Stomach (tissue), 9 donors: ENCODE data around the gene ASTN2. TPM values are rescaled to one million over a fixed set of nuclear protein-coding genes. Genes with fewer than 3 reads are reported as not detected.

Experiments used
- DNase-seq, 2 donors: peaks; one replicate each; pipeline versions ENCODE4 v3.0.0 to v3.0.0-alpha.2; 2013 to 2019
- H3K27ac ChIP-seq, 5 donors: fragments of 200-600 bp in 4 of 5; sonication (generic) in 4 of 5; one replicate each; pipeline ENCODE4 v1.5.1; 2013 to 2019; ENCODE audit warnings: mild to moderate bottlenecking in 1 of 5, moderate library complexity in 1 of 5
- H3K27me3 ChIP-seq, 3 donors: fragments of 200-600 bp; sonication (generic); one replicate each; pipeline ENCODE4 v1.5.1; 2017 to 2019; ENCODE audit warnings: mixed run types in 1 of 3
- H3K36me3 ChIP-seq, 4 donors: fragments of 200-600 bp; sonication (generic); 1 replicate in 3 of 4; 2 replicates in 1 of 4; pipeline ENCODE4 v1.5.1; 2016 to 2019
- H3K4me1 ChIP-seq, 4 donors: fragments of 200-600 bp; sonication (generic); one replicate each; pipeline ENCODE4 v1.5.1; 2016 to 2019
- H3K4me3 ChIP-seq, 4 donors: fragments of 200-600 bp; sonication (generic) in 3 of 4; one replicate each; pipeline ENCODE4 v1.5.1; 2016 to 2019; ENCODE audit warnings: mild to moderate bottlenecking in 1 of 4
- H3K9me3 ChIP-seq, 4 donors: fragments of 200-600 bp; sonication (generic); one replicate each; pipeline ENCODE4 v1.5.1; 2016 to 2019
- EP300 ChIP-seq: sonication (generic); formaldehyde crosslinking; IDR thresholded peaks from one replicate; pipeline ENCODE4 v1.6.1; 2017; ENCODE audit warnings: antibody characterized with exemption
- POLR2A ChIP-seq, 4 donors: fragments of 450-650 bp; IDR thresholded peaks; one replicate each; pipeline ENCODE4 v1.6.1; 2016; ENCODE audit warnings: antibody characterized with exemption in 4 of 4, control low read depth in 2 of 4, mild to moderate bottlenecking in 1 of 4, moderate library complexity in 1 of 4
- POLR2AphosphoS5 ChIP-seq, 3 donors: sonication (generic); formaldehyde crosslinking; IDR thresholded peaks; one replicate each; pipeline ENCODE4 v1.6.1; 2016; ENCODE audit warnings: antibody characterized with exemption in 3 of 3
- WGBS, 5 donors: extraction: QIAGEN DNeasy Blood & Tissue Kit in 3 of 5; methylation state at CpG; one replicate each; pipeline versions ENCODE4 v1.1.5 to v1.1.7; 2013 to 2018; 5-methylcytosine and 5-hydroxymethylcytosine counted together
- intact Hi-C: fragments of 100-400 bp; cut with DNase I; formaldehyde crosslinking; loops from one replicate; pipeline ENCODE4 v1.15.1; 2023; ENCODE audit warnings: low total_unique reads
- polyA plus RNA-seq, 3 donors: library from polyadenylated mRNA; stranded (reverse); fragments of 200-250 nt; gene quantifications; one replicate each; pipeline ENCODE4 v1.2.3, GENCODE V29; 2013
- total RNA-seq, 5 donors: library from RNA; depleted of rRNA; stranded (reverse); fragments of >200 nt; gene quantifications; one replicate each; pipeline versions ENCODE4 v1.1.0 to v1.2.3, GENCODE V29; 2014 to 2016
- TF ChIP-seq, protein P1 (sequence below), 7 experiments: fragments of 450-650 bp in 4 of 7; fragments of 200-600 bp in 3 of 7; sonication (generic) in 3 of 7; IDR thresholded peaks; one replicate each; pipeline ENCODE4 v1.5.1; 2016 to 2019; ENCODE audit warnings: antibody characterized with exemption in 7 of 7, control low read depth in 2 of 7, mild to moderate bottlenecking in 1 of 7
- donor health status: healthy with polysubstance abuse.
- donor health status: Bipolar disorder and iron deficiency.
- donor health status: healthy.

The ASTN2 gene
- total and polyA plus RNA-seq, 8 donors, result 2.1 to 22.3 (median 4.2) TPM; not detected in 1

DNA sequence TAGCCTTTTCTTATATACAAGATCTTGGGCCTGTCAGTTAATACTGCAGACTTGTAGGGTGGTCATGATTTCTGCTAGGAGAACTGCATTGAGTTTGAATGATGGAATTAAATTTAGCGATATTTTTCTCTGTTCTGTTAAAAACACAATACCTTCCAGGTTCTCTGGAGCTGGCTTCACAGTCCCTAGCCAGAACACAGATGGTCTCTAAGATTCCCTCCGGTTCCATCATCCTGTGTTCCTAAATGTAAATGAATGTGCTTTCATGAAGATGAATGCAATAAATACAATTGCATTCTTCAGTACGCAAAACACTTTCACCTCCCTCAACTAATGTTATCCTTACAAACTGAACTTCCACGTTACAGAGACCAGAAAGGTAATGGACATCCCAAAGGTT lies 264.9 kb downstream of the ASTN2 start:
- Histone ChIP-seq H3K36me3 (no peaks in the 10 kb centered on the region), H3K4me1 (no peaks in the 10 kb centered on the region), H3K4me3 (no peak overlapping the region), H3K27me3 (no peaks in the 10 kb centered on the region), H3K27ac (no peak overlapping the region), H3K9me3 (no peaks in the 10 kb centered on the region)
- DNase-seq, result no peak
- no peak for TF ChIP-seq EP300
- TF ChIP-seq POLR2A (IDR thresholded peaks at IDR 0.05), result no peak
- TF ChIP-seq, protein P1, sequence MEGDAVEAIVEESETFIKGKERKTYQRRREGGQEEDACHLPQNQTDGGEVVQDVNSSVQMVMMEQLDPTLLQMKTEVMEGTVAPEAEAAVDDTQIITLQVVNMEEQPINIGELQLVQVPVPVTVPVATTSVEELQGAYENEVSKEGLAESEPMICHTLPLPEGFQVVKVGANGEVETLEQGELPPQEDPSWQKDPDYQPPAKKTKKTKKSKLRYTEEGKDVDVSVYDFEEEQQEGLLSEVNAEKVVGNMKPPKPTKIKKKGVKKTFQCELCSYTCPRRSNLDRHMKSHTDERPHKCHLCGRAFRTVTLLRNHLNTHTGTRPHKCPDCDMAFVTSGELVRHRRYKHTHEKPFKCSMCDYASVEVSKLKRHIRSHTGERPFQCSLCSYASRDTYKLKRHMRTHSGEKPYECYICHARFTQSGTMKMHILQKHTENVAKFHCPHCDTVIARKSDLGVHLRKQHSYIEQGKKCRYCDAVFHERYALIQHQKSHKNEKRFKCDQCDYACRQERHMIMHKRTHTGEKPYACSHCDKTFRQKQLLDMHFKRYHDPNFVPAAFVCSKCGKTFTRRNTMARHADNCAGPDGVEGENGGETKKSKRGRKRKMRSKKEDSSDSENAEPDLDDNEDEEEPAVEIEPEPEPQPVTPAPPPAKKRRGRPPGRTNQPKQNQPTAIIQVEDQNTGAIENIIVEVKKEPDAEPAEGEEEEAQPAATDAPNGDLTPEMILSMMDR (IDR thresholded peaks at IDR 0.05), result no peak
- TF ChIP-seq POLR2AphosphoS5 (IDR thresholded peaks at IDR 0.05), result no peak
- 79 to 87% (median 85%) methylated on average over 4 of the region's 4 CpGs for WGBS, 5 donors
- intact Hi-C loops, result no loop called here

- Histone ChIP-seq H3K4me1 (no peaks in the 10 kb centered on the region), H3K36me3 (no peaks in the 10 kb centered on the region), H3K27ac (no peak overlapping the region), H3K9me3 (no peaks in the 10 kb centered on the region), H3K27me3 (no peaks in the 10 kb centered on the region), H3K4me3 (no peak overlapping the region)
- DNase-seq, result no peak
- WGBS, 5 donors, result 72 to 80% (median 74%) methylated on average over 7 of the region's 7 CpGs
- TF ChIP-seq, protein P1 (IDR thresholded peaks at IDR 0.05), result no peak
- TF ChIP-seq POLR2AphosphoS5 (IDR thresholded peaks at IDR 0.05), result no peak
- no peak for TF ChIP-seq POLR2A (IDR thresholded peaks at IDR 0.05)
- TF ChIP-seq EP300, result no peak
- intact Hi-C loops, result no loop called here
Observed at GRCh38 chr9:117145811-117146490, 268.9 kb downstream of the ASTN2 start.

GRCh38 chr9:117145081-117145480 lies 269.8 kb downstream of the ASTN2 start:
- Histone ChIP-seq H3K9me3 (no peaks in the 10 kb centered on the region), H3K27ac (no peak overlapping the region), H3K4me1 (no peaks in the 10 kb centered on the region), H3K27me3 (no peaks in the 10 kb centered on the region), H3K4me3 (no peak overlapping the region), H3K36me3 (no peaks in the 10 kb centered on the region)
- no peak for DNase-seq
- 85 to 92% (median 87%) methylated on average over 4 of the region's 4 CpGs for WGBS, 5 donors
- TF ChIP-seq, protein P1 (IDR thresholded peaks at IDR 0.05), result no peak
- no peak for TF ChIP-seq POLR2A (IDR thresholded peaks at IDR 0.05)
- intact Hi-C loops, result no loop called here

- DNase-seq, result no peak
- TF ChIP-seq, protein P1 (IDR thresholded peaks at IDR 0.05), result no peak
- TF ChIP-seq EP300, result no peak
- TF ChIP-seq POLR2AphosphoS5 (IDR thresholded peaks at IDR 0.05), result no peak
- no peak for TF ChIP-seq POLR2A (IDR thresholded peaks at IDR 0.05)
- WGBS, 5 donors, result 46 to 59% (median 52%) methylated on average over 5 of the region's 5 CpGs
- intact Hi-C loops, result no loop called here
- no peaks in the 10 kb centered on the region for H3K36me3 ChIP-seq
- no peaks in the 10 kb centered on the region for H3K4me1 ChIP-seq
- no peak overlapping the region for H3K4me3 ChIP-seq
- no peak overlapping the region for H3K27ac ChIP-seq
- H3K27me3 ChIP-seq, result no peaks in the 10 kb centered on the region
- no peaks in the 10 kb centered on the region for H3K9me3 ChIP-seq
Observed at GRCh38 chr9:117138231-117138630, 276.6 kb downstream of the ASTN2 start.
